Smooth muscle cell (in vitro differentiated cells): ENCODE measurements around the gene MAPKAPK2. TPM values are rescaled to one million over a fixed set of nuclear protein-coding genes. Genes with fewer than 3 reads are reported as not detected.
"Not testable (repeated sequence)": the region's sequence is repeated elsewhere in the genome, so short reads cannot be mapped to it uniquely, and the experiment has no call there.

ENCODE experiments used
- DNase-seq: peaks from one replicate; lab custom pipeline; 2025; ENCODE audit not compliant: unreplicated experiment; lab: John Stamatoyannopoulos, UW
- H2AFZ ChIP-seq: fragments of 200-600 bp; sonication (generic); 2 replicates; pipeline ENCODE4 v1.6.0; 2016; ENCODE audit warnings: antibody characterized with exemption, low read depth, mild to moderate bottlenecking
- H3F3A ChIP-seq: fragments of 200-600 bp; sonication (generic); 2 replicates; pipeline ENCODE4 v1.6.0; 2017; ENCODE audit warnings: antibody characterized with exemption, low read depth
- H3K27ac ChIP-seq: fragments of 200-600 bp; sonication (generic); 2 replicates; pipeline ENCODE4 v1.5.1; 2016; ENCODE audit warnings: low read depth, mild to moderate bottlenecking
- H3K27me3 ChIP-seq: fragments of 200-600 bp; sonication (generic); 2 replicates; pipeline ENCODE4 v1.6.1; 2016; ENCODE audit warnings: low read depth, mild to moderate bottlenecking
- H3K36me3 ChIP-seq: fragments of 200-600 bp; sonication (generic); 2 replicates; pipeline ENCODE4 v1.5.1; 2016; ENCODE audit warnings: low read depth
- H3K4me1 ChIP-seq: fragments of 200-600 bp; sonication (generic); 2 replicates; pipeline ENCODE4 v1.5.1; 2016; ENCODE audit warnings: low read depth
- H3K4me2 ChIP-seq: fragments of 200-600 bp; sonication (generic); 2 replicates; pipeline ENCODE4 v1.6.0; 2016; ENCODE audit warnings: mild to moderate bottlenecking
- H3K4me3 ChIP-seq: fragments of 200-600 bp; sonication (generic); 2 replicates; pipeline ENCODE4 v1.5.1; 2016; ENCODE audit warnings: mild to moderate bottlenecking
- H3K79me2 ChIP-seq: fragments of 200-600 bp; sonication (generic); 2 replicates; pipeline ENCODE4 v1.6.0; 2016; ENCODE audit warnings: low read depth, mild to moderate bottlenecking
- H3K9ac ChIP-seq: fragments of 200-600 bp; sonication (generic); 2 replicates; pipeline ENCODE4 v1.6.0; 2016; ENCODE audit warnings: low read depth
- H3K9me3 ChIP-seq: fragments of 200-600 bp; sonication (generic); replicated peaks from 2 replicates; pipeline ENCODE4 v1.5.1; 2016; ENCODE audit warnings: low read depth
- H4K20me1 ChIP-seq: fragments of 200-600 bp; sonication (generic); 2 replicates; pipeline ENCODE4 v1.6.0; 2016; ENCODE audit warnings: low read depth
- CTCF ChIP-seq: fragments of 200-600 bp; sonication (generic); IDR thresholded peaks from 2 replicates; pipeline ENCODE4 v1.5.1; 2017; ENCODE audit warnings: borderline replicate concordance, mild to moderate bottlenecking, antibody characterized with exemption; ENCODE audit not compliant: insufficient read depth, poor library complexity, severe bottlenecking
- WGBS: methylation state at CpG from one replicate; pipeline ENCODE4 v1.1.7; 2016; ENCODE audit warnings: low lambda C conversion rate; 5-methylcytosine and 5-hydroxymethylcytosine counted together
- polyA plus RNA-seq: library from polyadenylated mRNA; unstranded; fragments of >200 nt; fragmentation: Nextera tagmentation; extraction: Ambion mirVana; gene quantifications from 2 replicates; pipeline ENCODE4 v1.2.1, GENCODE V29; 2016
- total RNA-seq: library from RNA; depleted of rRNA; stranded (reverse); fragments of >200 nt; gene quantifications from 2 replicates; pipeline ENCODE4 v1.2.3, GENCODE V29; 2014

MAPKAPK2 gene
- total and polyA plus RNA-seq, 2 experiments from 2014 or later = 14.3 to 40.9 TPM

GRCh38 chr1:206774093-206774492 is 89.4 kb downstream of the MAPKAPK2 start:
- no peak overlapping the region for H3K4me2 ChIP-seq
- no peak for TF ChIP-seq CTCF
- H3K79me2 ChIP-seq = no peaks in the 10 kb centered on the region
- H2AFZ ChIP-seq = no peak overlapping the region
- H3F3A ChIP-seq = no peaks in the 10 kb centered on the region
- H4K20me1 ChIP-seq = no peaks in the 10 kb centered on the region
- WGBS = 84% methylated on average over 3 of the region's 3 CpGs
- no peaks in the 10 kb centered on the region for H3K27me3 ChIP-seq
- peaks cover 21% of the 10 kb centered on the region for H3K4me1 ChIP-seq
- H3K9me3 ChIP-seq = no peaks in the 10 kb centered on the region
- no peaks in the 10 kb centered on the region for H3K36me3 ChIP-seq
- H3K27ac ChIP-seq = no peak overlapping the region
- DNase-seq = no peak
- H3K9ac ChIP-seq = no peak overlapping the region
- H3K4me3 ChIP-seq = no peak overlapping the region

- Histone ChIP-seq H3F3A (no peaks in the 10 kb centered on the region), H3K9me3 (no peaks in the 10 kb centered on the region), H3K36me3 (no peaks in the 10 kb centered on the region), H3K4me2 (no peak overlapping the region), H4K20me1 (no peaks in the 10 kb centered on the region), H2AFZ (no peak overlapping the region), H3K9ac (no peak overlapping the region), H3K4me1 (peaks cover 5% of the 10 kb centered on the region), H3K27me3 (no peaks in the 10 kb centered on the region), H3K79me2 (no peaks in the 10 kb centered on the region), H3K4me3 (no peak overlapping the region), H3K27ac (no peak overlapping the region)
- no peak for TF ChIP-seq CTCF
- 64% methylated on average over 4 of the region's 4 CpGs for WGBS
- no peak for DNase-seq
Measured at GRCh38 chr1:206776229-206776628, 91.5 kb downstream of the MAPKAPK2 start.

- Histone ChIP-seq H3F3A (no peaks in the 10 kb centered on the region), H3K27ac (no peak overlapping the region), H3K79me2 (no peaks in the 10 kb centered on the region), H3K4me1 (no peaks in the 10 kb centered on the region), H3K36me3 (no peaks in the 10 kb centered on the region), H3K9me3 (no peaks in the 10 kb centered on the region), H2AFZ (no peak overlapping the region), H3K27me3 (no peaks in the 10 kb centered on the region), H3K4me2 (no peak overlapping the region), H4K20me1 (no peaks in the 10 kb centered on the region), H3K9ac (no peak overlapping the region), H3K4me3 (no peak overlapping the region)
- no peak for DNase-seq
- 80% methylated on average over 7 of the region's 7 CpGs for WGBS
- no peak for TF ChIP-seq CTCF
Measured at GRCh38 chr1:206778031-206778430, 93.3 kb downstream of the MAPKAPK2 start.

- H3K4me3 ChIP-seq, H4K20me1 ChIP-seq, H3K27ac ChIP-seq, H3K36me3 ChIP-seq, H3K4me1 ChIP-seq, DNase-seq, H3K9ac ChIP-seq, H3F3A ChIP-seq, H3K79me2 ChIP-seq, H2AFZ ChIP-seq, H3K27me3 ChIP-seq, H3K4me2 ChIP-seq, H3K9me3 ChIP-seq: not testable (repeated sequence)
- 52% methylated on average over 6 of the region's 6 CpGs for WGBS
Measured at GRCh38 chr1:206778911-206779310, 94.2 kb downstream of the MAPKAPK2 start.
